ENCODE measurements around the gene PRDM2. TPM values are rescaled to one million over a fixed set of nuclear protein-coding genes. Genes with fewer than 3 reads are reported as not detected.

Gene PRDM2
- total RNA-seq, 1 donor from 2014 or later = 88.3 TPM

DNA sequence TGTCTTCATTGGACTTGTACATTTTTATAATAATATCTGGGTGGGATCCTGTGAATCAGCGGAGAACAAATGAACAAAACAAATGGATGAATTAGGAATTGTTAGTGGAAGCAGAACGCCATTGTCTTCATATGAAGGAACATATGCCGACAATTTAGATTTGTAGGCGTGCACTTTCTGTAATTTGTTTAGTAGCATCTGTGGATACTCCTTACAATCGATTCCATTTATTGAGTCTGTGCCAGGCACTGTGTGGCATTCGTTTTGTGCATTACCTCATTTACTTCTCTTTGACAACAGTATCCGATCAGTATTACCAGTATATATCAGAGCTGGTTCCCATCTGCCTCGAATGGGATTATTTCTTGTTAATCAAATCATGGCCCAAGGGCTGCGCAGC, 61.9 kb downstream of the PRDM2 start:
- peak overlapping the region; percentile 4 for H3K27ac Mint-ChIP-seq (ENCODE audit: unreplicated experiment)
- no peaks in the 10 kb centered on the region for H3K36me3 Mint-ChIP-seq (ENCODE audit: unreplicated experiment)
- TF ChIP-seq, protein P1, sequence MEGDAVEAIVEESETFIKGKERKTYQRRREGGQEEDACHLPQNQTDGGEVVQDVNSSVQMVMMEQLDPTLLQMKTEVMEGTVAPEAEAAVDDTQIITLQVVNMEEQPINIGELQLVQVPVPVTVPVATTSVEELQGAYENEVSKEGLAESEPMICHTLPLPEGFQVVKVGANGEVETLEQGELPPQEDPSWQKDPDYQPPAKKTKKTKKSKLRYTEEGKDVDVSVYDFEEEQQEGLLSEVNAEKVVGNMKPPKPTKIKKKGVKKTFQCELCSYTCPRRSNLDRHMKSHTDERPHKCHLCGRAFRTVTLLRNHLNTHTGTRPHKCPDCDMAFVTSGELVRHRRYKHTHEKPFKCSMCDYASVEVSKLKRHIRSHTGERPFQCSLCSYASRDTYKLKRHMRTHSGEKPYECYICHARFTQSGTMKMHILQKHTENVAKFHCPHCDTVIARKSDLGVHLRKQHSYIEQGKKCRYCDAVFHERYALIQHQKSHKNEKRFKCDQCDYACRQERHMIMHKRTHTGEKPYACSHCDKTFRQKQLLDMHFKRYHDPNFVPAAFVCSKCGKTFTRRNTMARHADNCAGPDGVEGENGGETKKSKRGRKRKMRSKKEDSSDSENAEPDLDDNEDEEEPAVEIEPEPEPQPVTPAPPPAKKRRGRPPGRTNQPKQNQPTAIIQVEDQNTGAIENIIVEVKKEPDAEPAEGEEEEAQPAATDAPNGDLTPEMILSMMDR (IDR thresholded peaks at IDR 0.05; ENCODE audit: partially characterized antibody, unreplicated experiment) = no peak
- peaks cover 4% of the 10 kb centered on the region for H3K27me3 Mint-ChIP-seq (ENCODE audit: unreplicated experiment)
- H3K9me3 Mint-ChIP-seq (ENCODE audit: unreplicated experiment) = peaks cover 3% of the 10 kb centered on the region
- no peak for DNase-seq
- H3K4me1 Mint-ChIP-seq (ENCODE audit: low read depth, unreplicated experiment) = peaks cover 39% of the 10 kb centered on the region
- no peak overlapping the region for H3K4me3 Mint-ChIP-seq (ENCODE audit: unreplicated experiment)

DNA sequence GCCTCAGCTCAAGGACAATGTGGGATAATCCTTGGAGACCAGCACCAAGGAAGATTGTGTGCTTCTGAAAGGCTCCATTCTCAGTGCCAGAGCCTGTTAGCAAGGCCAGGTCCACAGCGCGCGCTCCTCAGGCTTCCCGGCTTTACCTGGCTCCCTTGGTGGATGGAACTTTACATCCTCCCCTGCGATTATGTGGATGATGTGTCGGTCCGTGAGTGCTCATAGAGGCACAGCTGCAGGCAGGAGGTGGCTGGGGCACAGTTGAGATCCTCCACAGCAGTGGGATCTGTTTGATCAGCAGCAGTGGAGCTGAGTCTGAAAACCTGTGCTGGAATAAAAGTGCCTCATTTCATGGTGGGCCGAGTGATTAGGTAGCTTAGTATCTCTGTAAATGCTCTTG, 62.7 kb downstream of the PRDM2 start:
- H3K27ac Mint-ChIP-seq (ENCODE audit: unreplicated experiment) = peak overlapping the region; percentile 44
- TF ChIP-seq, protein P1 (IDR thresholded peaks at IDR 0.05; ENCODE audit: partially characterized antibody, unreplicated experiment) = no peak
- H3K36me3 Mint-ChIP-seq (ENCODE audit: unreplicated experiment) = no peaks in the 10 kb centered on the region
- peak overlapping the region; percentile 9 for H3K4me3 Mint-ChIP-seq (ENCODE audit: unreplicated experiment)
- peaks cover 3% of the 10 kb centered on the region for H3K9me3 Mint-ChIP-seq (ENCODE audit: unreplicated experiment)
- DNase-seq = peak; percentile 37
- peaks cover 4% of the 10 kb centered on the region for H3K27me3 Mint-ChIP-seq (ENCODE audit: unreplicated experiment)
- H3K4me1 Mint-ChIP-seq (ENCODE audit: low read depth, unreplicated experiment) = peaks cover 39% of the 10 kb centered on the region

DNA sequence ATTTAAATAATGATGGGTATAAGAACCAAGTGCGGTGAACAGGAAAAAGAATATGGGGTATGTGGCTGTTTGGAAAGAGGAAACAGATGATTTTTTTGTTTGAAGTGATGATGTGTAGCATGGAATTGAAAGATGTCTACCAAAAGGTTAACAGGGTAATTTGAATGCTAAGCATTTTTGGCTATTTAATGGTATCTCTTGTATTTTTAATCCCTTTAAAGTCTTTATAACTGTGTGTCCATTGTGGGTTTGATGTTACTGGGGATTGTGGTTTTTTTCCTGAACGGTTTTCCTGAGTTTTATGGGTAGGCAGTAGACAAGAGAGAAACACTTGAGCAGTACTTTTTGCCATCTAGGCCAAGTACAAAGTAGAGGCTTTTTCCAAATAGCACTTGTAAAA, 63.2 kb downstream of the PRDM2 start:
- H3K4me1 Mint-ChIP-seq (ENCODE audit: low read depth, unreplicated experiment) = peaks cover 39% of the 10 kb centered on the region
- H3K27ac Mint-ChIP-seq (ENCODE audit: unreplicated experiment) = no peak overlapping the region
- no peak for DNase-seq
- no peaks in the 10 kb centered on the region for H3K36me3 Mint-ChIP-seq (ENCODE audit: unreplicated experiment)
- no peak overlapping the region for H3K4me3 Mint-ChIP-seq (ENCODE audit: unreplicated experiment)
- TF ChIP-seq, protein P1 (IDR thresholded peaks at IDR 0.05; ENCODE audit: partially characterized antibody, unreplicated experiment) = no peak
- H3K9me3 Mint-ChIP-seq (ENCODE audit: unreplicated experiment) = peaks cover 3% of the 10 kb centered on the region
- H3K27me3 Mint-ChIP-seq (ENCODE audit: unreplicated experiment) = peaks cover 4% of the 10 kb centered on the region

DNA sequence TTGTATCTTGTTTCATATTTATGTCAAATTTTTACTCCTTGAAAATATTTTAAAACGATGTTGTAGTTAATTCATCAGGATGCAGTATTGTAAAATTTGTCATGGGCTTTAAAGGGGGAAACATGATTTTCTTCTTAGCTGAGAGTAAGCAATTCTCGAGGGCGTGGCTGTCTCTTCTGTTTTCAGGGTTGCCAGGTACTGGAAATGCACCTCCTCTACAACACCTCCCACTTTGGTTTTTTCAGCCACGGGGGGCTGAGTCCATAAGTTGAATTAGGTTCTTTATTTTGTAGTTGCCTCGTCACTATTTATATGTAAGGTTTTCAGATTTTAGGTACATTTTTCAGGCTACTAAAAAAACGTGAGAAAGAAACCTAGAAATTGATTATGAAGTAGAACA, 64.0 kb downstream of the PRDM2 start:
- no peak overlapping the region for H3K27ac Mint-ChIP-seq (ENCODE audit: unreplicated experiment)
- DNase-seq = no peak
- peaks cover 4% of the 10 kb centered on the region for H3K27me3 Mint-ChIP-seq (ENCODE audit: unreplicated experiment)
- peaks cover 4% of the 10 kb centered on the region for H3K9me3 Mint-ChIP-seq (ENCODE audit: unreplicated experiment)
- H3K4me1 Mint-ChIP-seq (ENCODE audit: low read depth, unreplicated experiment) = peaks cover 39% of the 10 kb centered on the region
- no peak overlapping the region for H3K4me3 Mint-ChIP-seq (ENCODE audit: unreplicated experiment)
- TF ChIP-seq, protein P1 (IDR thresholded peaks at IDR 0.05; ENCODE audit: partially characterized antibody, unreplicated experiment) = no peak
- no peaks in the 10 kb centered on the region for H3K36me3 Mint-ChIP-seq (ENCODE audit: unreplicated experiment)

DNA sequence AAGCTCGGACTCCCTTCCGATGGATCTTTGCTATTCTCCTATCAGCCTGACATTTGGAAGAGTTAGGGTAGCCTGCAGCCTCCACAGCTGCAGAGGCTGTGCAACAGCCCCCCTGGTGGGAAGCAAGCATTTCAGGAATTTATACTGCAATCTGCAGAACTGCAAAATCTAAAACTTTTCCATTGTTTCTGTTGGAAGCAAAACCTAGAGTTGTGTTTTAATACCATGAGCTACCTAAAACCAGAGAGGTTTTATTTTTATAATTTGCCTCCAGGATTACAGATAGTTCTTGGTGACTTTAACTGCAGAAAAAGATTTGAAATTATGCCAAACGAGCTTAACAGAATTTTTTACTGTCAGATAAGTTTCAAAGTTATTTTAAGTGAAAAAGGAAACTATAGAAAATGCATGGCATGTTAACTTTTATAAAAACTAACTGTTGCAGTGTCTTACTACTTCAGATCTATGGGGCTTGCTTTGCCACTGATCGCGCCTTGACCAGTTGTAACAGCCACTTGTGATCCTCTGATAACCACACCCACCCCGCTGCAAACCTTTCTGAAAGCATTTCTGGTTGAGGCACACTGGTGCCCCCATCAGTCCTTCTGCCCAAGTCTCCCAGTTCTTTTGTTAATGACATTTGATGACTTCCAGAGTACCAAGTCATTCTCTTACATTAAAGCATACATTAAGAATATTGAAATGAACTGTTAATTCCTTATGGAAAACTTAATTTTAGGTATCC, 64.8 kb downstream of the PRDM2 start:
- H3K36me3 Mint-ChIP-seq (ENCODE audit: unreplicated experiment) = no peaks in the 10 kb centered on the region
- peaks cover 6% of the 10 kb centered on the region for H3K9me3 Mint-ChIP-seq (ENCODE audit: unreplicated experiment)
- TF ChIP-seq, protein P1 (IDR thresholded peaks at IDR 0.05; ENCODE audit: partially characterized antibody, unreplicated experiment) = no peak
- H3K27ac Mint-ChIP-seq (ENCODE audit: unreplicated experiment) = no peak overlapping the region
- no peak overlapping the region for H3K4me3 Mint-ChIP-seq (ENCODE audit: unreplicated experiment)
- no peak for DNase-seq
- peaks cover 38% of the 10 kb centered on the region for H3K4me1 Mint-ChIP-seq (ENCODE audit: low read depth, unreplicated experiment)
- peaks cover 4% of the 10 kb centered on the region for H3K27me3 Mint-ChIP-seq (ENCODE audit: unreplicated experiment)

All from glutamatergic neuron (in vitro differentiated cells).